ENCODE data around the gene IRF6. TPM values are rescaled to one million over a fixed set of nuclear protein-coding genes. Genes with fewer than 3 reads are reported as not detected.

Gene IRF6
- total RNA-seq, 4 donors from 2014 or later = 0.42 to 1.8 (median 1.4) TPM

DNA sequence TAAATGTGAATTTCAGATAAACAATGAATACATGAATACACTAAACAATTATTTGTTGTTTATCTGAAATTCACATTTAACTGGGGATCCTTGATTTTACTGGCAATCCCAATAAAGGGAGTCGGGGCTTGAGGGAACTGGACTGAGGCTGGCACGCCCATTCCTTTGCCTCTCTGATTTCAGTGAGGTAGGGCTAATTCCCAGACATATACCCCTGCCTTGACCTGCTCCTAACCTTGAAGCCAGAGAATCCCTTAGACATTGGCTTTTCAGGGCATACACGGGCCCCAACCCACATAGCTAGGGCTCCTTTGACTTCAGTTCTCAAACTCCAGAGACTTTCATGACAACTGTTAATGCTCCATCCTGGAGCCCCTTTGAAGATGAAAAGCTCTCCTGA lies 11.0 kb upstream of the IRF6 start:
- H3K9me3 ChIP-seq = no peaks in the 10 kb centered on the region
- WGBS, 2 donors = 68 to 90% methylated on average over 3 of the region's 3 CpGs
- no peaks in the 10 kb centered on the region for H3K27me3 ChIP-seq
- H3K36me3 ChIP-seq = no peaks in the 10 kb centered on the region
- H3K4me1 ChIP-seq = no peaks in the 10 kb centered on the region
- H3K4me3 ChIP-seq = no peak overlapping the region
- no peak overlapping the region for H3K27ac ChIP-seq
- DNase-seq (ENCODE audit: low spot score in 2 of 2) = no peak
- TF ChIP-seq EP300 (IDR thresholded peaks at IDR 0.05) (no peak), POLR2A (IDR thresholded peaks at IDR 0.05) (no peak)
- TF ChIP-seq, protein P1, sequence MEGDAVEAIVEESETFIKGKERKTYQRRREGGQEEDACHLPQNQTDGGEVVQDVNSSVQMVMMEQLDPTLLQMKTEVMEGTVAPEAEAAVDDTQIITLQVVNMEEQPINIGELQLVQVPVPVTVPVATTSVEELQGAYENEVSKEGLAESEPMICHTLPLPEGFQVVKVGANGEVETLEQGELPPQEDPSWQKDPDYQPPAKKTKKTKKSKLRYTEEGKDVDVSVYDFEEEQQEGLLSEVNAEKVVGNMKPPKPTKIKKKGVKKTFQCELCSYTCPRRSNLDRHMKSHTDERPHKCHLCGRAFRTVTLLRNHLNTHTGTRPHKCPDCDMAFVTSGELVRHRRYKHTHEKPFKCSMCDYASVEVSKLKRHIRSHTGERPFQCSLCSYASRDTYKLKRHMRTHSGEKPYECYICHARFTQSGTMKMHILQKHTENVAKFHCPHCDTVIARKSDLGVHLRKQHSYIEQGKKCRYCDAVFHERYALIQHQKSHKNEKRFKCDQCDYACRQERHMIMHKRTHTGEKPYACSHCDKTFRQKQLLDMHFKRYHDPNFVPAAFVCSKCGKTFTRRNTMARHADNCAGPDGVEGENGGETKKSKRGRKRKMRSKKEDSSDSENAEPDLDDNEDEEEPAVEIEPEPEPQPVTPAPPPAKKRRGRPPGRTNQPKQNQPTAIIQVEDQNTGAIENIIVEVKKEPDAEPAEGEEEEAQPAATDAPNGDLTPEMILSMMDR (IDR thresholded peaks at IDR 0.05) = no peak

DNA sequence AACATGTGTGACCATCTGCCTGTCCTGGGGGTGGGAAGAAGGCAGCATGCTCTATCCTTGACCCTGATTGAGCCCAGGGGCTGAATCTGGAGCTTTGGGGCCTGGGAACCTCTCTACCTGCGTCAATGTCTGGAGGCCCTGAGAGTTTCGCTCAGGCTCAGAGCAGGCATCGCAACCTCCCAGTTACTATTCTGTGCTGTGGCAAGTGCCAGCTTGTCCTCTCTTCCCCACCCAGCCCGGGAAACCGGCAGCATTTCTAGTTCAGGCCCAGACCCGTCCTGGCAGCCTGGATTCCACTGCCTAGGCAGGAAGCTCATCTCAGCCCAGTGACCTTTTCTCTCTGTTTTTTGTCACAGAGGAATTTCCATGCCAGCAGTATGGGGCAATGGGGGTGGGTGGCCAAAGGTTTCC lies 10.0 kb upstream of the IRF6 start:
- Histone ChIP-seq H3K27ac (no peak overlapping the region), H3K36me3 (no peaks in the 10 kb centered on the region), H3K27me3 (no peaks in the 10 kb centered on the region), H3K4me3 (no peak overlapping the region), H3K9me3 (no peaks in the 10 kb centered on the region), H3K4me1 (no peaks in the 10 kb centered on the region)
- TF ChIP-seq EP300 (IDR thresholded peaks at IDR 0.05) (no peak), POLR2A (IDR thresholded peaks at IDR 0.05) (no peak)
- TF ChIP-seq, protein P1 (IDR thresholded peaks at IDR 0.05) = no peak
- WGBS, 2 donors = 74 to 75% methylated on average over 6 of the region's 6 CpGs
- DNase-seq (ENCODE audit: low spot score in 2 of 2) = no peak

DNA sequence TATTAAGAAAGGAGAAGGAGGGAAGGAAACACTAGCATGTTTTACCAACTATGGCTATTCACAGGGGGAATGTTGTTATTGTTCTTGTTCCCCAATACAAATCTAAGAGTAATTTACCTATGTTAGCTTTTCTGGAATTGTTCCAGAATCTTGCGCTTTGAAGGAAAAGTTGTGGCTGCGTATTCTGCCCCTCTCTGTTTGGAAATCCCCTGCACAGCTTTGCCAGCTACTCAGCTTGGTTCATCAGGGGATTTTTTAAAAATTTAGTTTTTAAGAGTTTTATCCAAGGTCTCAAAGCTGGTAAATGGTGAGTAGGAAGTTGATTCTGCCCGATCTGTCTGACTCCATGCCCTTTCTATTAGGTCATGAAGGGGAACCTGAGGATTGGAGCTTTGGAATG lies 9.5 kb upstream of the IRF6 start:
- Histone ChIP-seq H3K27me3 (no peaks in the 10 kb centered on the region), H3K4me1 (no peaks in the 10 kb centered on the region), H3K27ac (no peak overlapping the region), H3K4me3 (no peak overlapping the region), H3K9me3 (no peaks in the 10 kb centered on the region), H3K36me3 (no peaks in the 10 kb centered on the region)
- WGBS, 2 donors = 70 to 85% methylated on average over 3 of the region's 3 CpGs
- TF ChIP-seq, protein P1 (IDR thresholded peaks at IDR 0.05) = no peak
- TF ChIP-seq EP300 (IDR thresholded peaks at IDR 0.05) = no peak
- TF ChIP-seq POLR2A (IDR thresholded peaks at IDR 0.05) = no peak
- no peak for DNase-seq (ENCODE audit: low spot score in 2 of 2)

- H3K27ac ChIP-seq = no peak overlapping the region
- no peaks in the 10 kb centered on the region for H3K4me1 ChIP-seq
- no peak for DNase-seq (ENCODE audit: low spot score in 2 of 2)
- TF ChIP-seq, protein P1 (IDR thresholded peaks at IDR 0.05) = no peak
- TF ChIP-seq EP300 (IDR thresholded peaks at IDR 0.05) = no peak
- no peak for TF ChIP-seq POLR2A (IDR thresholded peaks at IDR 0.05)
- H3K4me3 ChIP-seq = no peak overlapping the region
- 84 to 87% methylated on average over 4 of the region's 4 CpGs for WGBS, 2 donors
- H3K27me3 ChIP-seq = no peaks in the 10 kb centered on the region
- no peaks in the 10 kb centered on the region for H3K36me3 ChIP-seq
- H3K9me3 ChIP-seq = no peaks in the 10 kb centered on the region
Observed at GRCh38 chr1:209813902-209814301, 8.0 kb upstream of the IRF6 start.

DNA sequence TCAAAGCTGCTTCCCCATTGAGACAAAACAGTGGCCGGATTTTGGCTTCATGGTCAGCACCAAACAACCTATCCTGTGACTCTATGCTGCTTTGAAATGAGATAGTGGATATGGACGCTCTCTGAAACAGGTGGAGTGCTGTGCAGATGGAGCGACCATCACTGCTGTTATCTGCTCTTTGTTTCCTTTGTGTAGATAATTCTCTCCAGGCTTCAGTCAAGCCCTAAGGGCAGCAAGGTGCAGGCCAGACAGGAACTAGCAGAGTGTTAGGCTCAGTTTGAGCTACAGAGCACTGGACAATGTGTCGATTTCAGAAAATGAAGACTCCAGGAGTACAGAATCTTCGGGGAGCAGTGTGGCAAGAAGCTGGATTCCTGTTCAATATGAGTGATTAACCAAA lies 4.8 kb upstream of the IRF6 start:
- Histone ChIP-seq H3K36me3 (no peaks in the 10 kb centered on the region), H3K27me3 (no peaks in the 10 kb centered on the region), H3K9me3 (no peaks in the 10 kb centered on the region), H3K4me3 (no peak overlapping the region), H3K27ac (no peak overlapping the region), H3K4me1 (peaks cover 0 to 11% (median 3%) of the 10 kb centered on the region in 4 donors)
- no peak for DNase-seq (ENCODE audit: low spot score in 2 of 2)
- TF ChIP-seq, protein P1 (IDR thresholded peaks at IDR 0.05) = no peak
- no peak for TF ChIP-seq EP300 (IDR thresholded peaks at IDR 0.05)
- no peak for TF ChIP-seq POLR2A (IDR thresholded peaks at IDR 0.05)
- WGBS, 2 donors = 88 to 94% methylated on average over 5 of the region's 5 CpGs

Data from tibial nerve (tissue), 4 donors.